ENCODE data around the gene SYNPO2. TPM values are rescaled to one million over a fixed set of nuclear protein-coding genes. Genes with fewer than 3 reads are reported as not detected.
A peak's percentile ranks its signal among the peaks of the same experiment; 100 is the strongest.

The SYNPO2 gene
- total RNA-seq, 2 experiments from 2014 or later, result 0.22 to 0.41 TPM

DNA sequence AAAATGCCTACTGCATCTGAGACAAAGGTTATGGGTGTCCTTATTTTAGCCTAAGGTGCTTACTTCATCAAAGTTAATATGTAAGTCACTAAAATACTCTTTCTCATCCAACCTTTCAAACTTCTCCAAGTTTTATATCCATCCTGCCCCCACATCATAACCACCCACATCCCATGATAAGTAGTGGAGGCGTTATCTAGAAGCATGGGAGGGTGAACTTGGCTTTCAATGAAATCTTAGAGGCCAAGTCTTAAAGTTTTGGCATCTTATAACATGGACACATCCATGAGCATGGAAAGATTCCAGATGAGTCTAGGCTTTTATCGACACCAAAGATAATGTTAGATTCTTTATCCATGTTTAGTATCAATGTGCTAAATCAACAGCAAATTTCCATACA, 29.9 kb upstream of the SYNPO2 start:
- Mint-ChIP-seq H3K9me3 (no peaks in the 10 kb centered on the region), H3K4me1 (ENCODE audit: low read depth) (peaks cover 5% of the 10 kb centered on the region), H3K36me3 (ENCODE audit: low read depth) (peaks cover 6% of the 10 kb centered on the region), H3K27ac (no peak overlapping the region), H3K4me3 (no peak overlapping the region), H3K27me3 (no peaks in the 10 kb centered on the region)
- Histone ChIP-seq H3K4me1 (ENCODE audit: insufficient read depth, low read length) (no peaks in the 10 kb centered on the region), H3K27ac (ENCODE audit: low read depth in 1 of 2, low read length in 2 of 2) (no peak overlapping the region), H3K9me3 (ENCODE audit: control insufficient read depth in 1 of 2, insufficient read depth in 1 of 2, low read length in 2 of 2) (no peaks in the 10 kb centered on the region), H3K4me3 (ENCODE audit: low read length) (no peak overlapping the region), H3K36me3 (ENCODE audit: insufficient read depth, low read length) (no peaks in the 10 kb centered on the region), H3K27me3 (ENCODE audit: control insufficient read depth in 1 of 2, insufficient read depth in 2 of 2, low read length in 2 of 2) (no peaks in the 10 kb centered on the region)
- ATAC-seq (ENCODE audit: poor library complexity), result no peak
- TF ChIP-seq, protein P1, sequence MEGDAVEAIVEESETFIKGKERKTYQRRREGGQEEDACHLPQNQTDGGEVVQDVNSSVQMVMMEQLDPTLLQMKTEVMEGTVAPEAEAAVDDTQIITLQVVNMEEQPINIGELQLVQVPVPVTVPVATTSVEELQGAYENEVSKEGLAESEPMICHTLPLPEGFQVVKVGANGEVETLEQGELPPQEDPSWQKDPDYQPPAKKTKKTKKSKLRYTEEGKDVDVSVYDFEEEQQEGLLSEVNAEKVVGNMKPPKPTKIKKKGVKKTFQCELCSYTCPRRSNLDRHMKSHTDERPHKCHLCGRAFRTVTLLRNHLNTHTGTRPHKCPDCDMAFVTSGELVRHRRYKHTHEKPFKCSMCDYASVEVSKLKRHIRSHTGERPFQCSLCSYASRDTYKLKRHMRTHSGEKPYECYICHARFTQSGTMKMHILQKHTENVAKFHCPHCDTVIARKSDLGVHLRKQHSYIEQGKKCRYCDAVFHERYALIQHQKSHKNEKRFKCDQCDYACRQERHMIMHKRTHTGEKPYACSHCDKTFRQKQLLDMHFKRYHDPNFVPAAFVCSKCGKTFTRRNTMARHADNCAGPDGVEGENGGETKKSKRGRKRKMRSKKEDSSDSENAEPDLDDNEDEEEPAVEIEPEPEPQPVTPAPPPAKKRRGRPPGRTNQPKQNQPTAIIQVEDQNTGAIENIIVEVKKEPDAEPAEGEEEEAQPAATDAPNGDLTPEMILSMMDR (IDR thresholded peaks at IDR 0.05), result no peak
- ChIA-PET POLR2A (no interaction called here), CTCF (interaction anchor here (1.4 kb wide), 1 partner anchor 16 kb away, joined by 3 read pairs; no protein-coding TSS in a partner anchor)
- intact Hi-C loops (cut with DNase I, micrococcal nuclease), result loop anchor here in 1 of 2 experiments (5.0 kb wide), 1 partner anchor 36 kb away; no protein-coding TSS in a partner anchor
- DNase-seq, result no peak

DNA sequence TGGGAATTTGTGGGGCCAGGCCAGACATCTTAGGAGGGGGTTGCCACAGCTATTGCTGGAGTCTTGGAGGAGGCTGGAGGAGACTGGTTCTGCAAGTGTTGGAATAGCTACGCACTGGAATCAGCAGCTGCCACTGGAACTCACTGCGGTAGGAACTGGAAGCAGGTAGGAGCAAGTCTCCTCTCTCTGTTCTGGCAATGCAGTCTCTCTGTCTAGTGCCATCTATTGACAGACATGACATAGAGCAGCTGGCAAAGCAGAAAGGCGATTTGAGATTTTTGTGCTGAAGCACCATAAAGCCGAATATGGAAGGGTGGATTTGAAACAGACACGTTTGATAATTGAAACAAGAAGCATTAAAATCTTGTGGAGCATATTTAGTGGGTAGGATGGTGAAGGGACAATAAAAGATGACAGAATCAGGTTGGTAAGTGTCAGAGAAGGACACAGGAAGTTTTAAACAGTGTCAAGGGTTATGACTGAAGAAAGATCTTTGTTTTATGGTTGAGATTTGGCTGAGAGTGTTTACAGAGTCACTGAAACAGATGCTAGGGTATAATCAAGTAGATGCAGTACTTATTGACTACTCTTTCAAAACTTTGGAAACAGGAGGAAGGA, 23.5 kb upstream of the SYNPO2 start:
- no peaks in the 10 kb centered on the region for H3K9me3 ChIP-seq (ENCODE audit: control insufficient read depth in 1 of 2, insufficient read depth in 1 of 2, low read length in 2 of 2)
- DNase-seq, result peak in 4 of 14 experiments; percentile 21 to 53 (median 38)
- Mint-ChIP-seq H3K36me3 (ENCODE audit: low read depth) (no peaks in the 10 kb centered on the region), H3K4me3 (no peak overlapping the region), H3K27me3 (no peaks in the 10 kb centered on the region), H3K9me3 (no peaks in the 10 kb centered on the region), H3K27ac (no peak overlapping the region), H3K4me1 (ENCODE audit: low read depth) (no peaks in the 10 kb centered on the region)
- no peak overlapping the region for H3K4me3 ChIP-seq (ENCODE audit: low read length)
- H3K4me1 ChIP-seq (ENCODE audit: insufficient read depth, low read length), result peaks cover 4% of the 10 kb centered on the region
- H3K27ac ChIP-seq (ENCODE audit: low read depth in 1 of 2, low read length in 2 of 2), result no peak overlapping the region
- ChIA-PET POLR2A (interaction anchor here (0.6 to 1.1 kb wide), 3 partner anchors 10 to 15 kb away, joined by 3 to 4 read pairs (median 3); no protein-coding TSS in a partner anchor), CTCF (interaction anchor here (0.7 to 1.8 kb wide), 7 partner anchors 14 to 119 kb away, joined by 3 to 7 read pairs (median 4); partner anchors contain the start of gene SEC24D)
- H3K27me3 ChIP-seq (ENCODE audit: control insufficient read depth in 1 of 2, insufficient read depth in 2 of 2, low read length in 2 of 2), result no peaks in the 10 kb centered on the region
- H3K36me3 ChIP-seq (ENCODE audit: insufficient read depth, low read length), result no peaks in the 10 kb centered on the region
- TF ChIP-seq, protein P1 (IDR thresholded peaks at IDR 0.05), result peak; percentile 53
- intact Hi-C loops (cut with DNase I, micrococcal nuclease), result loop anchor here in 1 of 2 experiments (2.0 kb wide), 1 partner anchor 92 kb away; no protein-coding TSS in a partner anchor
- peak; percentile 55 for ATAC-seq (ENCODE audit: poor library complexity)

DNA sequence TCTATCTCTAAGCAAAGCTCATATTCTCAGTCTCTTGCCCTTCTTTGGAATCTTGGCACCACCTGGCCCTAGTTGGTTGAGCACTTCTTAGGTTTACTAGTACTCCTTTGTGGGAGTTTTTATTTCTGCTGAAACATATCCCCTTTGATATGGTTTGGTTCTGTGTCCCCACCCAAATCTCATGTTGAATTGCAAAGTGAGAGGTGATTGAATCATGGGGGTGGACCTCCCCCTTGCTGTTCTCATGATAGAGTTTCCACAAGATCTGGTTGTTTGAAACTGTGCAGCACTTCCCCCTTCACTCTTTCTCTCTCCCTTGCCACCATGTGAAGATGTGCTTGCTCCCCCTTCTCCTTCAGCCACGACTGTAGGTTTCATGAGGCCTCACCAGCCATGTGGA, 22.2 kb upstream of the SYNPO2 start:
- Histone ChIP-seq H3K4me1 (ENCODE audit: insufficient read depth, low read length) (peaks cover 4% of the 10 kb centered on the region), H3K27ac (ENCODE audit: low read depth in 1 of 2, low read length in 2 of 2) (no peak overlapping the region), H3K9me3 (ENCODE audit: control insufficient read depth in 1 of 2, insufficient read depth in 1 of 2, low read length in 2 of 2) (no peaks in the 10 kb centered on the region), H3K36me3 (ENCODE audit: insufficient read depth, low read length) (no peaks in the 10 kb centered on the region), H3K27me3 (ENCODE audit: control insufficient read depth in 1 of 2, insufficient read depth in 2 of 2, low read length in 2 of 2) (no peaks in the 10 kb centered on the region), H3K4me3 (ENCODE audit: low read length) (no peak overlapping the region)
- H3K36me3 Mint-ChIP-seq (ENCODE audit: low read depth), result no peaks in the 10 kb centered on the region
- no peak for DNase-seq
- POLR2A ChIA-PET, result no interaction called here
- H3K4me3 Mint-ChIP-seq, result no peak overlapping the region
- TF ChIP-seq, protein P1 (IDR thresholded peaks at IDR 0.05), result no peak
- no peaks in the 10 kb centered on the region for H3K27me3 Mint-ChIP-seq
- intact Hi-C loops (cut with DNase I, micrococcal nuclease), result no loop called here
- ATAC-seq (ENCODE audit: poor library complexity), result no peak
- H3K9me3 Mint-ChIP-seq, result no peaks in the 10 kb centered on the region
- CTCF ChIA-PET, result no interaction called here
- H3K27ac Mint-ChIP-seq, result no peak overlapping the region
- H3K4me1 Mint-ChIP-seq (ENCODE audit: low read depth), result no peaks in the 10 kb centered on the region
